Activated CD4-positive, alpha-beta memory T cell treated with anti-CD3 and anti-CD28 coated beads for 36 hours (primary cell): ENCODE data around the gene MRPL20. TPM values are rescaled to one million over a fixed set of nuclear protein-coding genes. Genes with fewer than 3 reads are reported as not detected.
"Not testable (repeated sequence)": the region's sequence is repeated elsewhere in the genome, so short reads cannot be mapped to it uniquely, and the experiment has no call there.

Experiments
- CTCF ChIA-PET: fragments of 350-600 bp; sonication (Branson Sonifier 250); formaldehyde crosslinking; loops from one replicate; lab custom pipeline; 2021; ENCODE audit warnings: antibody characterized with exemption, inconsistent platforms; lab: Charles Lee
- POLR2A ChIA-PET: fragments of 350-600 bp; sonication (Branson Sonifier 250); formaldehyde crosslinking; loops from one replicate; lab custom pipeline; 2021; ENCODE audit warnings: antibody characterized with exemption; lab: Charles Lee
- DNase-seq: peaks from one replicate; pipeline ENCODE4 v3.0.0-alpha.2; 2020
- H3K27ac Mint-ChIP-seq: one replicate; pipeline ENCODE4 v1.8.0; 2021; ENCODE audit warnings: mixed read lengths
- H3K27me3 Mint-ChIP-seq: one replicate; pipeline ENCODE4 v1.8.0; 2021; ENCODE audit warnings: mixed read lengths
- H3K36me3 Mint-ChIP-seq: one replicate; pipeline ENCODE4 v1.8.0; 2021; ENCODE audit warnings: mixed read lengths
- H3K4me1 Mint-ChIP-seq: one replicate; pipeline ENCODE4 v1.8.0; 2021; ENCODE audit warnings: low read depth, mixed read lengths
- H3K4me3 Mint-ChIP-seq: one replicate; pipeline ENCODE4 v1.8.0; 2021; ENCODE audit warnings: mild to moderate bottlenecking, mixed read lengths
- H3K9me3 Mint-ChIP-seq: one replicate; pipeline ENCODE4 v1.8.0; 2021; ENCODE audit warnings: mixed read lengths
- intact Hi-C: fragments of 100-400 bp; cut with micrococcal nuclease; formaldehyde crosslinking; loops from one replicate; pipeline ENCODE4 v1.15.1; 2023
- total RNA-seq, 2 experiments: library from RNA; stranded (reverse); gene quantifications; one replicate each; pipeline ENCODE4 v1.2.3, GENCODE V29; 2021

Gene MRPL20
- total RNA-seq, 2 experiments from 2014 or later = 122 to 123 TPM

DNA sequence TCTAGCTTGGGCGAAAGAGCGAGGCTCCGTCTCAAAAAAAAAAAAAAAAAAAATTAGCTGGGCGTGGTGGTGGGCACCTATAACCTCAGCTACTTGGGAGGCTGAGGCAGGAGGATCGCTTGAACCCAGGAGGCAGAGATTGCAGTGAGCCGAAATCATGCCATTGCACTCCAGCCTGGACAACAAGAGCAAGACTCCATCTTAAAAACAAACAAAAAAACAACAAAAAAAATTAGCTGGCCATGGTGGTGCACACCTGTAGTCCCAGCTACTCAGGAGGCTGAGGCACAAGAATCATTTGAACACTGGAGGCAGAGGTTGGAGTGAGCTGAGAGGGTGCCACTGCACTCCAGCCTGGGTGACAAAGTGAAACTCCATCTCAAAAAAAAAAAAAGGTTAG is 21.9 kb upstream of the MRPL20 start:
- peaks cover 27% of the 10 kb centered on the region for H3K27me3 Mint-ChIP-seq
- H3K4me3 Mint-ChIP-seq, H3K36me3 Mint-ChIP-seq, H3K27ac Mint-ChIP-seq, H3K4me1 Mint-ChIP-seq, DNase-seq, H3K9me3 Mint-ChIP-seq, POLR2A ChIA-PET, intact Hi-C loops: not testable (repeated sequence)
- CTCF ChIA-PET = interaction anchor here (3.1 kb wide), 1 partner anchor 12 kb away, joined by 10 read pairs; no protein-coding TSS in a partner anchor

GRCh38 chr1:1428174-1428573 is 21.1 kb upstream of the MRPL20 start:
- H3K27me3 Mint-ChIP-seq = peaks cover 24% of the 10 kb centered on the region
- intact Hi-C loops = no loop called here
- POLR2A ChIA-PET = no interaction called here

DNA sequence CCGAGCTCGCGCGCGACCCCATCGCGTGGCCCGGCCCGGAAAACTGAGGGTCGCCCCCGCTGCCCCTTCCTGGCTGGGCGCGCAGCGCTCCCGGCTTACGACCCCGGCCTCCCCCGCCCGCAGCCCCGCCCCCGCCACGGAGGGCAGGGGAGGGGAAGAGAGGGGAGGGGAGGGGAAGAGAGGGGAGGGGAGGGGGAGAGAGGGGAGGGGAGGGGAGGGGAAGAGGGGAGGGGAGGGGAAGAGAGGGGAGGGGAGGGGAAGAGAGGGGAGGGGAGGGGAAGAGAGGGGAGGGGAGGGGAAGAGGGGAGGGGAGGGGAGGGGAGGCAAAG is 20.7 kb upstream of the MRPL20 start:
- intact Hi-C loops = no loop called here
- peaks cover 5% of the 10 kb centered on the region for H3K4me1 Mint-ChIP-seq
- H3K27ac Mint-ChIP-seq = no peak overlapping the region
- H3K36me3 Mint-ChIP-seq = no peaks in the 10 kb centered on the region
- H3K9me3 Mint-ChIP-seq = no peaks in the 10 kb centered on the region
- ChIA-PET CTCF (interaction anchor here (3.1 kb wide), 1 partner anchor 13 kb away, joined by 10 read pairs; no protein-coding TSS in a partner anchor), POLR2A (no interaction called here)
- H3K4me3 Mint-ChIP-seq = no peak overlapping the region
- no peak for DNase-seq
- peaks cover 26% of the 10 kb centered on the region for H3K27me3 Mint-ChIP-seq

More at GRCh38 chr1:1428174-1428573, 21.1 kb upstream of the MRPL20 start:
- Mint-ChIP-seq H3K27ac (no peak overlapping the region), H3K9me3 (no peaks in the 10 kb centered on the region), H3K36me3 (no peaks in the 10 kb centered on the region), H3K4me1 (peaks cover 5% of the 10 kb centered on the region), H3K4me3 (no peak overlapping the region)
- CTCF ChIA-PET = interaction anchor here (3.1 kb wide), 1 partner anchor 13 kb away, joined by 10 read pairs; no protein-coding TSS in a partner anchor
- no peak for DNase-seq

- peaks cover 28% of the 10 kb centered on the region for H3K27me3 Mint-ChIP-seq
- intact Hi-C loops = no loop called here
- no peak overlapping the region for H3K4me3 Mint-ChIP-seq
- H3K27ac Mint-ChIP-seq = no peak overlapping the region
- no peaks in the 10 kb centered on the region for H3K36me3 Mint-ChIP-seq
- peaks cover 5% of the 10 kb centered on the region for H3K4me1 Mint-ChIP-seq
- no peaks in the 10 kb centered on the region for H3K9me3 Mint-ChIP-seq
- DNase-seq = no peak
- CTCF ChIA-PET = no interaction called here
- POLR2A ChIA-PET = no interaction called here
Measured at GRCh38 chr1:1427106-1427819, 20.2 kb upstream of the MRPL20 start.

- H3K4me3 Mint-ChIP-seq = no peak overlapping the region
- H3K4me1 Mint-ChIP-seq = peaks cover 5% of the 10 kb centered on the region
- H3K27ac Mint-ChIP-seq = no peak overlapping the region
- no peaks in the 10 kb centered on the region for H3K36me3 Mint-ChIP-seq
- intact Hi-C loops = no loop called here
- peaks cover 30% of the 10 kb centered on the region for H3K27me3 Mint-ChIP-seq
- ChIA-PET POLR2A (no interaction called here), CTCF (no interaction called here)
- DNase-seq = no peak
- H3K9me3 Mint-ChIP-seq = no peaks in the 10 kb centered on the region
Measured at GRCh38 chr1:1426496-1427105, 19.5 kb upstream of the MRPL20 start.

GRCh38 chr1:1425753-1426495 is 18.8 kb upstream of the MRPL20 start:
- intact Hi-C loops = no loop called here
- ChIA-PET POLR2A (no interaction called here), CTCF (no interaction called here)
- no peak for DNase-seq
- Mint-ChIP-seq H3K36me3 (no peaks in the 10 kb centered on the region), H3K4me3 (no peak overlapping the region), H3K27me3 (peaks cover 30% of the 10 kb centered on the region), H3K9me3 (no peaks in the 10 kb centered on the region), H3K27ac (no peak overlapping the region), H3K4me1 (peaks cover 5% of the 10 kb centered on the region)

DNA sequence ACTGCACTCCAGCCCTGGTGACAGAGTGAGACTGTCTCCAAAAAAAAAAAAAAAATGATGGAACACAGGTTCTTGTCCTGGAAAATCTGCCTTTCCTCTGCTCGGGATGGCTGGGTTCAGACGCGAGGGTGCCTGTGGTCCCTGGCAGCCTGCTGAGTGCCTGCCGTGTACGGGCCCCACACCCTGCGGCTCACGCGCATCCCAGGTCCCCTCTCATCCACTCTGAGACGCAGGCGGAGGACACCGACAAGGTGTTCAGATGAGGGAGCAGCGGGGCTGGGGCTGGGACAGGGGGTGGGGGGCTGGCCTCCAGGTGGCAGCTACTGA is 18.3 kb upstream of the MRPL20 start:
- H3K4me3 Mint-ChIP-seq = no peak overlapping the region
- H3K9me3 Mint-ChIP-seq = no peaks in the 10 kb centered on the region
- ChIA-PET CTCF (no interaction called here), POLR2A (no interaction called here)
- H3K36me3 Mint-ChIP-seq = no peaks in the 10 kb centered on the region
- H3K27ac Mint-ChIP-seq = no peak overlapping the region
- intact Hi-C loops = no loop called here
- no peak for DNase-seq
- H3K4me1 Mint-ChIP-seq = peaks cover 5% of the 10 kb centered on the region
- H3K27me3 Mint-ChIP-seq = peaks cover 32% of the 10 kb centered on the region

- no peaks in the 10 kb centered on the region for H3K9me3 Mint-ChIP-seq
- ChIA-PET POLR2A (no interaction called here), CTCF (interaction anchor here (0.8 kb wide), 1 partner anchor 16 kb away, joined by 4 read pairs; no protein-coding TSS in a partner anchor)
- intact Hi-C loops = no loop called here
- no peaks in the 10 kb centered on the region for H3K36me3 Mint-ChIP-seq
- H3K4me3 Mint-ChIP-seq = no peak overlapping the region
- peaks cover 5% of the 10 kb centered on the region for H3K4me1 Mint-ChIP-seq
- H3K27me3 Mint-ChIP-seq = peaks cover 28% of the 10 kb centered on the region
- H3K27ac Mint-ChIP-seq = no peak overlapping the region
- DNase-seq = no peak
Measured at GRCh38 chr1:1424707-1425106, 17.6 kb upstream of the MRPL20 start.

DNA sequence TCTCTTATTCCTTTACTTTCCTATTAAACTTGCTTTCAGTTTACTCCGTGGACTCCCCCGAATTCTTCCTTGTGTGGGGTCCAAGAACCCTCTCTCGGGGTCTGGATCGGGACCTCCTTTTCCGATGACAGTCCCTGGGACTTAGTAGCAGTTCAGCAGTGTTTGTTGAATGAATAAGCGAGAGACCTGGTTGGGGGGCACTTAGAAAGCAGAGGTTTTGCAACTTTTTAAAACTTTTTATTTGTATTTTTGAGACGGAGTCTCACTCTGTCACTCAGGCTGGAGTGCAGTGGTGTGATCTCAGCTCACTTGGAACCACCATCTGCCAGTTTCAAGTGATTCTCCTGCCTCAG is 16.1 kb upstream of the MRPL20 start:
- DNase-seq = no peak
- no peak overlapping the region for H3K27ac Mint-ChIP-seq
- intact Hi-C loops = no loop called here
- ChIA-PET CTCF (no interaction called here), POLR2A (no interaction called here)
- H3K36me3 Mint-ChIP-seq = no peaks in the 10 kb centered on the region
- H3K4me3 Mint-ChIP-seq = no peak overlapping the region
- H3K4me1 Mint-ChIP-seq = peaks cover 8% of the 10 kb centered on the region
- H3K9me3 Mint-ChIP-seq = no peaks in the 10 kb centered on the region
- peaks cover 22% of the 10 kb centered on the region for H3K27me3 Mint-ChIP-seq

DNA sequence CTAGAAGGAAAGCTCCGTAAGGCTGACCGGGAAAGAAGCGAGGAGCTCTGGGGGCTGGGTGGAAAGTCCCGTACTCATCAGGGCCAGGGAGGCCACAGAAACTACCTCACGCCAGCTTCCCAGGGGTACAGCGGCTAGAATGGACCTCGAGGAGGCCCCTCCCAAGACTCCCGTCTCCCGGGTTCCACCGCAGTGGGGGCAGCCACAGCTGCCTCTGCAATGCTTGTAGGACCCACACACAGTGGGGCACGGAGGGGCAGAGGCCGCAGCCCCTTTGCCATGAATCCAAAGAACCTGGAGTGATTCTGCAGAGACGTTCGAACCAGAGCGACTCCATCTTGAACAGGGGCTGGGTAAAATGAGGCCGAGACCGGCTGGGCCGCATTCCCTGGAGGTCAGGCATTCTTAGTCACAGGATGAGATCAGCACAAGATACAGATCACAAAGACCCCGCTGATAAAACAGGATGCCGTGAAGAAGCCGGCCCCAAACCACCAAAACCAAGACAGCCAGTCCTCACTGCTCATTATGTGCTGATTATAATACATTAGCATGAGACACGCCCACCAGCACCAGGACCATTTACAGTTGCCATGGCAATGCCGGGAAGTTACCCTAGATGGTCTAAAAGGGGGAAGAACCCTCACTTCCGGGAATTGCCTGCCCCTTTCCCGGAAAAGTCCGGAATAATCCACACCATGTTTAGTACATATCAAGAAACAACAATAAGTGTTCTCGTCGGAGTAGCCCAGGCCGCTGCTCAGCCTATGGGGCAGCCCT is 15.6 kb upstream of the MRPL20 start:
- intact Hi-C loops = no loop called here
- no peak overlapping the region for H3K4me3 Mint-ChIP-seq
- CTCF ChIA-PET = no interaction called here
- POLR2A ChIA-PET = no interaction called here
- no peaks in the 10 kb centered on the region for H3K36me3 Mint-ChIP-seq
- H3K9me3 Mint-ChIP-seq = no peaks in the 10 kb centered on the region
- H3K27ac Mint-ChIP-seq = no peak overlapping the region
- no peak for DNase-seq
- peaks cover 22% of the 10 kb centered on the region for H3K27me3 Mint-ChIP-seq
- peaks cover 13% of the 10 kb centered on the region for H3K4me1 Mint-ChIP-seq

- H3K27me3 Mint-ChIP-seq = peaks cover 22% of the 10 kb centered on the region
- CTCF ChIA-PET = no interaction called here
Measured at GRCh38 chr1:1421907-1422464, 14.9 kb upstream of the MRPL20 start.

More at GRCh38 chr1:1421907-1422464, 14.9 kb upstream of the MRPL20 start:
- no peak overlapping the region for H3K27ac Mint-ChIP-seq
- POLR2A ChIA-PET = no interaction called here
- H3K4me1 Mint-ChIP-seq = peaks cover 14% of the 10 kb centered on the region
- intact Hi-C loops = no loop called here
- no peaks in the 10 kb centered on the region for H3K36me3 Mint-ChIP-seq
- DNase-seq = no peak
- H3K4me3 Mint-ChIP-seq = no peak overlapping the region
- H3K9me3 Mint-ChIP-seq = no peaks in the 10 kb centered on the region
